Skin of body (tissue), 2 donors: Measurements from ENCODE around the gene CACNG4. TPM values are rescaled to one million over a fixed set of nuclear protein-coding genes. Genes with fewer than 3 reads are reported as not detected.
"Not testable (repeated sequence)": the region's sequence is repeated elsewhere in the genome, so short reads cannot be mapped to it uniquely, and the experiment has no call there.

Source experiments
- DNase-seq: peaks from one replicate; lab custom pipeline; 2025; lab: John Stamatoyannopoulos, UW
- total RNA-seq: library from RNA; depleted of rRNA; stranded (reverse); fragments of >200 nt; gene quantifications from one replicate; pipeline ENCODE4 v1.2.3, GENCODE V29; 2014

The CACNG4 gene
- total RNA-seq, 1 donor from 2014 or later: 2.0 TPM

GRCh38 chr17:67016039-67016762 is 51.7 kb downstream of the CACNG4 start:
- DNase-seq: no peak

GRCh38 chr17:67017910-67018309 is 53.4 kb downstream of the CACNG4 start:
- no peak for DNase-seq

GRCh38 chr17:67018471-67019434 is 54.2 kb downstream of the CACNG4 start:
- no peak for DNase-seq

GRCh38 chr17:67019809-67020208 is 55.3 kb downstream of the CACNG4 start:
- no peak for DNase-seq

- DNase-seq: no peak
Observed at GRCh38 chr17:67020293-67020766, 55.8 kb downstream of the CACNG4 start.

- DNase-seq: no peak
Observed at GRCh38 chr17:67021196-67021595, 56.7 kb downstream of the CACNG4 start.

GRCh38 chr17:67021743-67022450 is 57.4 kb downstream of the CACNG4 start:
- DNase-seq: no peak

GRCh38 chr17:67022451-67022810 is 57.9 kb downstream of the CACNG4 start:
- DNase-seq: no peak

- DNase-seq: no peak
Observed at GRCh38 chr17:67024736-67025135, 60.2 kb downstream of the CACNG4 start.

- no peak for DNase-seq
Observed at GRCh38 chr17:67025216-67025792, 60.8 kb downstream of the CACNG4 start.

GRCh38 chr17:67026341-67026740 is 61.8 kb downstream of the CACNG4 start:
- no peak for DNase-seq

- DNase-seq: no peak
Observed at GRCh38 chr17:67027031-67027628, 62.6 kb downstream of the CACNG4 start.

GRCh38 chr17:67030641-67031040 is 66.1 kb downstream of the CACNG4 start:
- DNase-seq: no peak

GRCh38 chr17:67032382-67032781 is 67.9 kb downstream of the CACNG4 start:
- DNase-seq: no peak

- DNase-seq: no peak
Observed at GRCh38 chr17:67032985-67033384, 68.5 kb downstream of the CACNG4 start.

- no peak for DNase-seq
Observed at GRCh38 chr17:67033613-67034012, 69.1 kb downstream of the CACNG4 start.

GRCh38 chr17:67035131-67036083 is 70.9 kb downstream of the CACNG4 start:
- DNase-seq: no peak

- DNase-seq: no peak
Observed at GRCh38 chr17:67038861-67039365, 74.4 kb downstream of the CACNG4 start.

- no peak for DNase-seq
Observed at GRCh38 chr17:67040652-67041051, 76.1 kb downstream of the CACNG4 start.

GRCh38 chr17:67041119-67041518 is 76.6 kb downstream of the CACNG4 start:
- DNase-seq: not testable (repeated sequence)
